Measurements from ENCODE around the gene CUL3.

Gene CUL3

GRCh38 chr2:224442071-224442967, 142.8 kb downstream of the CUL3 start:
- DNase-seq (ENCODE audit: low read depth in 1 of 2, low spot score in 1 of 2), result peak in 1 of 2 experiments; percentile 27
- in situ Hi-C loops (cut with HindIII; ENCODE audit: low pct_unique_long_range_greater_than_20kb, low sequenced_read_pairs), result no loop called here
- TF ChIP-seq JUND (IDR thresholded peaks at IDR 0.05; ENCODE audit: low read depth), result no peak

GRCh38 chr2:224440988-224441387, 144.2 kb downstream of the CUL3 start:
- in situ Hi-C loops (cut with HindIII; ENCODE audit: low pct_unique_long_range_greater_than_20kb, low sequenced_read_pairs), result no loop called here
- no peak for DNase-seq (ENCODE audit: low read depth in 1 of 2, low spot score in 1 of 2)
- TF ChIP-seq JUND (IDR thresholded peaks at IDR 0.05; ENCODE audit: low read depth), result no peak

- peak in 1 of 2 experiments; percentile 58 for DNase-seq (ENCODE audit: low read depth in 1 of 2, low spot score in 1 of 2)
- no peak for TF ChIP-seq JUND (IDR thresholded peaks at IDR 0.05; ENCODE audit: low read depth)
- in situ Hi-C loops (cut with HindIII; ENCODE audit: low pct_unique_long_range_greater_than_20kb, low sequenced_read_pairs), result no loop called here
Measured at GRCh38 chr2:224438726-224439125, 146.4 kb downstream of the CUL3 start.

- DNase-seq (ENCODE audit: low read depth in 1 of 2, low spot score in 1 of 2), result no peak
- no peak for TF ChIP-seq JUND (IDR thresholded peaks at IDR 0.05; ENCODE audit: low read depth)
- in situ Hi-C loops (cut with HindIII; ENCODE audit: low pct_unique_long_range_greater_than_20kb, low sequenced_read_pairs), result no loop called here
Measured at GRCh38 chr2:224436634-224437033, 148.5 kb downstream of the CUL3 start.

GRCh38 chr2:224434618-224435017, 150.5 kb downstream of the CUL3 start:
- no peak for DNase-seq (ENCODE audit: low read depth in 1 of 2, low spot score in 1 of 2)
- in situ Hi-C loops (cut with HindIII; ENCODE audit: low pct_unique_long_range_greater_than_20kb, low sequenced_read_pairs), result no loop called here
- no peak for TF ChIP-seq JUND (IDR thresholded peaks at IDR 0.05; ENCODE audit: low read depth)

GRCh38 chr2:224433442-224433841, 151.7 kb downstream of the CUL3 start:
- no peak for DNase-seq (ENCODE audit: low read depth in 1 of 2, low spot score in 1 of 2)
- TF ChIP-seq JUND (IDR thresholded peaks at IDR 0.05; ENCODE audit: low read depth), result no peak
- in situ Hi-C loops (cut with HindIII; ENCODE audit: low pct_unique_long_range_greater_than_20kb, low sequenced_read_pairs), result no loop called here

GRCh38 chr2:224432003-224432579, 153.1 kb downstream of the CUL3 start:
- DNase-seq (ENCODE audit: low read depth in 1 of 2, low spot score in 1 of 2), result no peak
- in situ Hi-C loops (cut with HindIII; ENCODE audit: low pct_unique_long_range_greater_than_20kb, low sequenced_read_pairs), result no loop called here
- TF ChIP-seq JUND (IDR thresholded peaks at IDR 0.05; ENCODE audit: low read depth), result no peak

GRCh38 chr2:224429441-224429810, 155.7 kb downstream of the CUL3 start:
- TF ChIP-seq JUND (IDR thresholded peaks at IDR 0.05; ENCODE audit: low read depth), result no peak
- in situ Hi-C loops (cut with HindIII; ENCODE audit: low pct_unique_long_range_greater_than_20kb, low sequenced_read_pairs), result no loop called here
- no peak for DNase-seq (ENCODE audit: low read depth in 1 of 2, low spot score in 1 of 2)

GRCh38 chr2:224428787-224429440, 156.2 kb downstream of the CUL3 start:
- DNase-seq (ENCODE audit: low read depth in 1 of 2, low spot score in 1 of 2), result no peak
- no peak for TF ChIP-seq JUND (IDR thresholded peaks at IDR 0.05; ENCODE audit: low read depth)
- in situ Hi-C loops (cut with HindIII; ENCODE audit: low pct_unique_long_range_greater_than_20kb, low sequenced_read_pairs), result no loop called here

- no peak for DNase-seq (ENCODE audit: low read depth in 1 of 2, low spot score in 1 of 2)
Measured at GRCh38 chr2:224427471-224427870, 157.7 kb downstream of the CUL3 start.

GRCh38 chr2:224426656-224427055, 158.5 kb downstream of the CUL3 start:
- TF ChIP-seq JUND (IDR thresholded peaks at IDR 0.05; ENCODE audit: low read depth), result no peak
- no peak for DNase-seq (ENCODE audit: low read depth in 1 of 2, low spot score in 1 of 2)
- in situ Hi-C loops (cut with HindIII; ENCODE audit: low pct_unique_long_range_greater_than_20kb, low sequenced_read_pairs), result no loop called here

More at GRCh38 chr2:224427471-224427870, 157.7 kb downstream of the CUL3 start:
- no peak for TF ChIP-seq JUND (IDR thresholded peaks at IDR 0.05; ENCODE audit: low read depth)
- in situ Hi-C loops (cut with HindIII; ENCODE audit: low pct_unique_long_range_greater_than_20kb, low sequenced_read_pairs), result no loop called here

GRCh38 chr2:224421065-224421464, 164.1 kb downstream of the CUL3 start:
- in situ Hi-C loops (cut with HindIII; ENCODE audit: low pct_unique_long_range_greater_than_20kb, low sequenced_read_pairs), result no loop called here
- TF ChIP-seq JUND (IDR thresholded peaks at IDR 0.05; ENCODE audit: low read depth), result no peak
- no peak for DNase-seq (ENCODE audit: low read depth in 1 of 2, low spot score in 1 of 2)
